K562 (cell line): Measurements from ENCODE around the gene SLC7A6OS. TPM values are rescaled to one million over a fixed set of nuclear protein-coding genes. Genes with fewer than 3 reads are reported as not detected.

ENCODE experiments used
- ATAC-seq: fragments of 200-7000 bp; cut with Tn5 transposase; 3 replicates; pipeline ENCODE4 v1.9.1; 2020; ENCODE audit warnings: moderate library complexity
- Bru-seq: library from RNA; stranded (reverse); fragments of 400-500 nt; gene quantifications from one replicate; lab custom pipeline; 2021; lab: Mats Ljungman, UMichigan
- BruChase-seq, 2 experiments: library from RNA; stranded (reverse); fragments of 400-500 nt; gene quantifications; one replicate each; lab custom pipeline; 2021; lab: Mats Ljungman, UMichigan
- BruUV-seq: library from RNA; stranded (reverse); fragments of 400-500 nt; replicated peaks from 2 replicates; lab custom pipeline; 2021; lab: Mats Ljungman, UMichigan
- CTCF ChIA-PET: fragments of 300-600 bp; formaldehyde crosslinking; extraction: SDS; loops from one replicate; lab custom pipeline; 2021; ENCODE audit warnings: low intra/inter-chr PET ratio; lab: Yijun Ruan, JAX
- POLR2A ChIA-PET: fragments of 300-600, 350-650 bp; sonication (Branson Sonifier 250); formaldehyde crosslinking; extraction: SDS; loops from one replicate; lab custom pipeline; 2021; ENCODE audit warnings: antibody characterized with exemption, inconsistent platforms; lab: Yijun Ruan, JAX
- DNase-seq, 4 experiments: peaks; one replicate each; pipeline versions ENCODE4 v3.0.0 to v3.0.0-alpha.2; 2011 to 2018; ENCODE audit warnings: low spot score in 3 of 4, mixed read lengths in 3 of 4; ENCODE audit errors: extremely low read depth in 1 of 4
- FAIRE-seq: peaks from 2 replicates; lab custom pipeline; 2011; peaks lifted over from hg19 to GRCh38; lab: Jason Lieb, UNC
- H2AFZ ChIP-seq: 2 replicates; pipeline ENCODE4 v1.6.0; 2011; ENCODE audit warnings: low read depth, low read length, control low read depth, inconsistent platforms
- H3K27ac ChIP-seq: fragments of 200-600 bp; 3 replicates; pipeline ENCODE4 v1.8.0; 2011; ENCODE audit warnings: low read depth, mild to moderate bottlenecking, control low read depth, inconsistent platforms, low read length, moderate library complexity, mixed read lengths; ENCODE audit errors: extremely low read depth
- H3K27me3 ChIP-seq, 2 experiments: fragments of 300-600 bp in 1 of 2; 2 replicates in 1 of 2; 3 replicates in 1 of 2; pipeline versions ENCODE4 v1.6.0 to v1.8.0; 2011; ENCODE audit warnings: inconsistent platforms in 2 of 2, low read length in 2 of 2, mild to moderate bottlenecking in 1 of 2, mixed read lengths in 1 of 2, moderate library complexity in 1 of 2; ENCODE audit not compliant: control insufficient read depth in 2 of 2, insufficient read depth in 2 of 2
- H3K36me3 ChIP-seq: fragments of 300-600 bp; 3 replicates; pipeline ENCODE4 v1.8.0; 2011; ENCODE audit warnings: mild to moderate bottlenecking, low read length, inconsistent platforms; ENCODE audit not compliant: control insufficient read depth, insufficient read depth
- H3K4me1 ChIP-seq, 2 experiments: fragments of 200-600 bp in 1 of 2; replicated peaks in 1 of 2; 2 replicates in 1 of 2; 3 replicates in 1 of 2; pipeline versions ENCODE4 v1.5.1 to v1.8.0; 2011; ENCODE audit warnings: inconsistent platforms in 2 of 2, low read length in 2 of 2, mild to moderate bottlenecking in 1 of 2, mixed read lengths in 1 of 2, moderate library complexity in 1 of 2; ENCODE audit not compliant: control insufficient read depth in 2 of 2, insufficient read depth in 2 of 2
- H3K4me2 ChIP-seq: 2 replicates; pipeline ENCODE4 v1.6.1; 2011; ENCODE audit warnings: low read length, control low read depth, inconsistent platforms, mixed read lengths; ENCODE audit not compliant: insufficient read depth
- H3K4me3 ChIP-seq: fragments of 200-600 bp; sonication (generic), shearing (Covaris generic); 2 replicates; pipeline ENCODE4 v1.5.1; 2016; ENCODE audit warnings: control low read depth, inconsistent platforms
- H3K79me2 ChIP-seq: fragments of 200-600 bp; 3 replicates; pipeline ENCODE4 v1.8.0; 2011; ENCODE audit warnings: low read length, inconsistent platforms; ENCODE audit not compliant: control insufficient read depth, insufficient read depth
- H3K9ac ChIP-seq, 2 experiments: 2 replicates each; pipeline versions ENCODE4 v1.6.0 to v1.6.1; 2011; ENCODE audit warnings: low read depth in 2 of 2, low read length in 2 of 2, control low read depth in 1 of 2, inconsistent platforms in 1 of 2, mild to moderate bottlenecking in 1 of 2, mixed read lengths in 1 of 2; ENCODE audit not compliant: insufficient read depth in 1 of 2
- H3K9me1 ChIP-seq: one replicate; pipeline ENCODE4 v1.6.0; 2011; ENCODE audit warnings: inconsistent platforms, mild to moderate bottlenecking, low read length, moderate library complexity; ENCODE audit not compliant: control insufficient read depth, insufficient read depth
- H3K9me3 ChIP-seq: replicated peaks from 2 replicates; pipeline ENCODE4 v1.5.1; 2011; ENCODE audit warnings: low read depth, low read length, inconsistent platforms; ENCODE audit not compliant: control insufficient read depth, insufficient read depth
- H4K20me1 ChIP-seq: replicated peaks from 2 replicates; pipeline ENCODE4 v1.6.1; 2011; ENCODE audit warnings: low read length, inconsistent platforms, mixed read lengths; ENCODE audit not compliant: control insufficient read depth, insufficient read depth
- CTBP1 ChIP-seq: fragments of 450-650 bp; IDR thresholded peaks from 2 replicates; pipeline ENCODE4 v1.6.1; 2016; ENCODE audit warnings: borderline replicate concordance
- EZH2 ChIP-seq: IDR thresholded peaks from 2 replicates; pipeline ENCODE4 v1.6.1; 2012; ENCODE audit warnings: low read depth, mild to moderate bottlenecking, inconsistent platforms, low read length, borderline replicate concordance
- HLTF ChIP-seq: fragments of 450-650 bp; IDR thresholded peaks from 2 replicates; pipeline ENCODE4 v1.6.1; 2016
- ZBTB1 ChIP-seq: sonication (generic); formaldehyde crosslinking; IDR thresholded peaks from 2 replicates; pipeline ENCODE4 v1.8.1; 2023; ENCODE audit warnings: missing genetic modification reagents, low read depth, mild to moderate bottlenecking, borderline replicate concordance
- ZKSCAN8 ChIP-seq: fragments of 200-800 bp; sonication (Bioruptor generic); IDR thresholded peaks from 2 replicates; pipeline ENCODE4 v1.6.1; 2016; ENCODE audit warnings: missing genetic modification characterization, missing compliant biosample characterization
- ZNF324 ChIP-seq: fragments of 250-450 bp; sonication (Bioruptor Pico); IDR thresholded peaks from 2 replicates; pipeline ENCODE4 v1.4.0; 2020; ENCODE audit warnings: mild to moderate bottlenecking
- ZNF644 ChIP-seq: fragments of 200-800 bp; sonication (Bioruptor generic); IDR thresholded peaks from 2 replicates; pipeline ENCODE4 v1.6.1; 2016; ENCODE audit warnings: low read depth, missing genetic modification characterization, missing compliant biosample characterization
- WGBS: fragments of 100-300 bp; shearing (Covaris generic); methylation state at CpG from one replicate; pipeline ENCODE4 v1.1.6; 2016; ENCODE audit warnings: low coverage, mixed read lengths; ENCODE audit not compliant: insufficient coverage; ENCODE audit errors: missing lambda C conversion rate; 5-methylcytosine and 5-hydroxymethylcytosine counted together
- in situ Hi-C: fragments of 300-500 bp; cut with MboI; formaldehyde crosslinking; loops from 4 replicates; pipeline ENCODE4 v1.15.0; 2018; ENCODE audit warnings: inconsistent platforms, mixed read lengths
- intact Hi-C: fragments of 100-400 bp; cut with micrococcal nuclease; formaldehyde crosslinking; loops from 2 replicates; pipeline ENCODE4 v1.14.2; 2022
- long read RNA-seq, 3 experiments: library from polyadenylated mRNA in 2 of 3; library from RNA in 1 of 3; unstranded in 2 of 3; stranded (forward) in 1 of 3; transcript quantifications; one replicate each; pipeline ENCODE4 v2.0.0, GENCODE V29; 2019 to 2022
- polyA minus RNA-seq, 3 experiments: library from RNA; depleted of rRNA, polyadenylated mRNA; stranded (reverse); fragments of >200 nt; gene quantifications; 2 replicates each; pipeline ENCODE4 v1.2.3, GENCODE V29; 2011
- polyA plus RNA-seq, 8 experiments: library from polyadenylated mRNA; depleted of rRNA in 4 of 8; stranded (reverse) in 5 of 8; unstranded in 3 of 8; fragments of >200 nt; fragmentation: Nextera tagmentation in 2 of 8; fragmentation: Illumina TruSeq in 1 of 8; extraction: Ambion mirVana in 2 of 8; extraction: Trizol in 1 of 8; gene quantifications; 2 replicates each; pipeline versions ENCODE4 v1.2.1 to v1.2.3, GENCODE V29; 2011 to 2014; ENCODE audit warnings: inconsistent platforms in 1 of 8, missing spikeins in 1 of 8
- total RNA-seq, 7 experiments: library from RNA; depleted of rRNA in 6 of 7; stranded (reverse); fragments of >200 nt in 6 of 7; fragmentation: Illumina TruSeq in 2 of 7; extraction: Trizol in 2 of 7; gene quantifications; 2 replicates each; pipeline versions ENCODE4 v1.2.1 to v1.2.3, GENCODE V29; 2011 to 2021; ENCODE audit warnings: low replicate concordance in 1 of 7
- TF ChIP-seq, protein P1 (sequence below): sonication (generic); formaldehyde crosslinking; IDR thresholded peaks from 2 replicates; pipeline ENCODE4 v1.8.0; 2023; ENCODE audit warnings: mild to moderate bottlenecking, missing genetic modification reagents
- TF ChIP-seq, protein P2 (sequence below): IDR thresholded peaks from 2 replicates; pipeline ENCODE4 v1.6.1; 2011; ENCODE audit warnings: borderline replicate concordance, low read depth, mild to moderate bottlenecking, moderate library complexity, low read length; ENCODE audit not compliant: insufficient read depth, poor library complexity, severe bottlenecking

Gene SLC7A6OS
- total RNA-seq (2011; cell fraction: chromatin; rRNA removed; ENCODE audit: low replicate concordance) = 26.2 and 38.5 TPM in 2 replicates
- 20.0 and 22.3 TPM in 2 replicates for total RNA-seq (2011; cell fraction: nucleolus; rRNA removed)
- 30.6 and 38.6 TPM in 2 replicates for total RNA-seq (2011; cell fraction: nucleoplasm; rRNA removed)
- total RNA-seq (2014; rRNA removed) = 16.5 and 18.7 TPM in 2 replicates
- 17.6 and 17.8 TPM in 2 replicates for total RNA-seq (2014; rRNA removed; fragmentation: Illumina TruSeq; extraction: Trizol)
- total RNA-seq (2015; rRNA removed; fragmentation: Illumina TruSeq; extraction: Trizol) = 21.1 and 23.6 TPM in 2 replicates
- 22.1 and 24.3 TPM in 2 replicates for total RNA-seq (2021)
- 14.0 and 17.2 TPM in 2 replicates for polyA plus RNA-seq (2011; rRNA removed)
- 7.5 and 8.8 TPM in 2 replicates for polyA plus RNA-seq (2011; cell fraction: cytosol; rRNA removed)
- polyA plus RNA-seq (2011; cell fraction: nucleus; rRNA removed) = 27.5 and 29.9 TPM in 2 replicates
- polyA plus RNA-seq (2012) = 11.1 and 12.5 TPM in 2 replicates
- polyA plus RNA-seq (2014; fragmentation: Illumina TruSeq; extraction: Trizol) = 16.6 and 18.7 TPM in 2 replicates
- 1 to 10 TPM; 2.7 to 4.5 TPM for polyA plus RNA-seq (2014; fragmentation: Nextera tagmentation; extraction: Ambion mirVana)
- 15.5 and 25.3 TPM in 2 replicates for polyA plus RNA-seq (2014; rRNA removed)
- 16.2 and 16.7 TPM in 2 replicates for polyA minus RNA-seq (2011; rRNA and poly(A)+ RNA removed)
- polyA minus RNA-seq (2011; cell fraction: cytosol; rRNA and poly(A)+ RNA removed) = 4.7 and 6.0 TPM in 2 replicates
- 12.8 and 18.1 TPM in 2 replicates for polyA minus RNA-seq (2011; cell fraction: nucleus; rRNA and poly(A)+ RNA removed)
- percentile 79 among the genes with signal in this experiment for Bru-seq, nascent RNA
- percentile 79 among the genes with signal in this experiment for BruChase-seq, experiment 1, labeled RNA remaining after a 2-hour chase
- percentile 78 among the genes with signal in this experiment for BruChase-seq, experiment 2, labeled RNA remaining after a 6-hour chase
- long read RNA-seq, experiment 1, full-length matches to known transcripts = 23 of 56 reads
- long read RNA-seq, experiment 1, partial matches to known transcripts = 5 of 56 reads
- long read RNA-seq, experiment 1, other reads (novel, unspliced or antisense) = 28 of 56 reads
- long read RNA-seq, experiment 2, full-length matches to known transcripts = 3 of 16 reads
- long read RNA-seq, experiment 2, partial matches to known transcripts = 4 of 16 reads
- long read RNA-seq, experiment 2, other reads (novel, unspliced or antisense) = 9 of 16 reads
- long read RNA-seq, experiment 3, full-length matches to known transcripts = 20 of 33 reads
- long read RNA-seq, experiment 3, partial matches to known transcripts = 6 of 33 reads
- long read RNA-seq, experiment 3, other reads (novel, unspliced or antisense) = 7 of 33 reads

- Histone ChIP-seq H3K9me3 (no peaks in the 10 kb centered on the region), H3K4me2 (peak within 1 kb of the TSS; percentile 94), H3K4me1 (peaks cover 14 to 28% of the 10 kb centered on the region in 2 experiments; a peak in 4 of 5 replicates), H3K79me2 (peaks cover 79% of the 10 kb centered on the region), H3K27me3 (no peaks in the 10 kb centered on the region), H3K27ac (peak within 1 kb of the TSS; percentile 79), H4K20me1 (no peaks in the 10 kb centered on the region), H3K9ac (peak within 1 kb of the TSS; percentile 78 to 94), H3K4me3 (peak within 1 kb of the TSS; percentile 81), H3K9me1 (no peaks in the 10 kb centered on the region), H3K36me3 (peaks cover 70% of the 10 kb centered on the region), H2AFZ (peak within 1 kb of the TSS; percentile 83)
- intact Hi-C loops (loop anchor here (1.0 kb wide), 1 partner anchor 46 kb away; no protein-coding TSS in a partner anchor), in situ Hi-C loops (loop anchor here (10.0 kb wide), 1 partner anchor 316 kb away; the partner anchor contains the start of gene DPEP2)
- WGBS = under 1% methylated on average over 53 of the region's 62 CpGs
- ChIA-PET POLR2A (interaction anchor here (0.5 to 1.7 kb wide), 19 partner anchors 9 to 190 kb away, joined by 3 to 17 read pairs (median 4); partner anchors contain the start of gene SLC7A6), CTCF (no interaction called here)
- DNase-seq (peak; percentile 92 to 96 (median 94)), ATAC-seq (peak; percentile 99), FAIRE-seq (peak; percentile 92)
- BruUV-seq = TSS peak; percentile 60
- TF ChIP-seq CTBP1 = peak; percentile 65; the same call in 1 of the 2 replicates
- TF ChIP-seq ZNF324 (CRISPR knock-in tag) = no peak; the same call in 1 of the 2 replicates
- TF ChIP-seq, protein P1, sequence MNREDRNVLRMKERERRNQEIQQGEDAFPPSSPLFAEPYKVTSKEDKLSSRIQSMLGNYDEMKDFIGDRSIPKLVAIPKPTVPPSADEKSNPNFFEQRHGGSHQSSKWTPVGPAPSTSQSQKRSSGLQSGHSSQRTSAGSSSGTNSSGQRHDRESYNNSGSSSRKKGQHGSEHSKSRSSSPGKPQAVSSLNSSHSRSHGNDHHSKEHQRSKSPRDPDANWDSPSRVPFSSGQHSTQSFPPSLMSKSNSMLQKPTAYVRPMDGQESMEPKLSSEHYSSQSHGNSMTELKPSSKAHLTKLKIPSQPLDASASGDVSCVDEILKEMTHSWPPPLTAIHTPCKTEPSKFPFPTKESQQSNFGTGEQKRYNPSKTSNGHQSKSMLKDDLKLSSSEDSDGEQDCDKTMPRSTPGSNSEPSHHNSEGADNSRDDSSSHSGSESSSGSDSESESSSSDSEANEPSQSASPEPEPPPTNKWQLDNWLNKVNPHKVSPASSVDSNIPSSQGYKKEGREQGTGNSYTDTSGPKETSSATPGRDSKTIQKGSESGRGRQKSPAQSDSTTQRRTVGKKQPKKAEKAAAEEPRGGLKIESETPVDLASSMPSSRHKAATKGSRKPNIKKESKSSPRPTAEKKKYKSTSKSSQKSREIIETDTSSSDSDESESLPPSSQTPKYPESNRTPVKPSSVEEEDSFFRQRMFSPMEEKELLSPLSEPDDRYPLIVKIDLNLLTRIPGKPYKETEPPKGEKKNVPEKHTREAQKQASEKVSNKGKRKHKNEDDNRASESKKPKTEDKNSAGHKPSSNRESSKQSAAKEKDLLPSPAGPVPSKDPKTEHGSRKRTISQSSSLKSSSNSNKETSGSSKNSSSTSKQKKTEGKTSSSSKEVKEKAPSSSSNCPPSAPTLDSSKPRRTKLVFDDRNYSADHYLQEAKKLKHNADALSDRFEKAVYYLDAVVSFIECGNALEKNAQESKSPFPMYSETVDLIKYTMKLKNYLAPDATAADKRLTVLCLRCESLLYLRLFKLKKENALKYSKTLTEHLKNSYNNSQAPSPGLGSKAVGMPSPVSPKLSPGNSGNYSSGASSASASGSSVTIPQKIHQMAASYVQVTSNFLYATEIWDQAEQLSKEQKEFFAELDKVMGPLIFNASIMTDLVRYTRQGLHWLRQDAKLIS = no peak; the same call in 1 of the 2 replicates
- TF ChIP-seq HLTF = no peak
- TF ChIP-seq EZH2 = no peak
- TF ChIP-seq ZKSCAN8 (CRISPR knock-in tag) = no peak
- TF ChIP-seq, protein P2, sequence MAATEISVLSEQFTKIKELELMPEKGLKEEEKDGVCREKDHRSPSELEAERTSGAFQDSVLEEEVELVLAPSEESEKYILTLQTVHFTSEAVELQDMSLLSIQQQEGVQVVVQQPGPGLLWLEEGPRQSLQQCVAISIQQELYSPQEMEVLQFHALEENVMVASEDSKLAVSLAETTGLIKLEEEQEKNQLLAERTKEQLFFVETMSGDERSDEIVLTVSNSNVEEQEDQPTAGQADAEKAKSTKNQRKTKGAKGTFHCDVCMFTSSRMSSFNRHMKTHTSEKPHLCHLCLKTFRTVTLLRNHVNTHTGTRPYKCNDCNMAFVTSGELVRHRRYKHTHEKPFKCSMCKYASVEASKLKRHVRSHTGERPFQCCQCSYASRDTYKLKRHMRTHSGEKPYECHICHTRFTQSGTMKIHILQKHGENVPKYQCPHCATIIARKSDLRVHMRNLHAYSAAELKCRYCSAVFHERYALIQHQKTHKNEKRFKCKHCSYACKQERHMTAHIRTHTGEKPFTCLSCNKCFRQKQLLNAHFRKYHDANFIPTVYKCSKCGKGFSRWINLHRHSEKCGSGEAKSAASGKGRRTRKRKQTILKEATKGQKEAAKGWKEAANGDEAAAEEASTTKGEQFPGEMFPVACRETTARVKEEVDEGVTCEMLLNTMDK = no peak
- TF ChIP-seq ZBTB1 (CRISPR knock-in tag) = peak; percentile 81; the same call in 1 of the 2 replicates
- no peak for TF ChIP-seq ZNF644 (tag)
Observed at GRCh38 chr16:68310774-68311511, at the start of gene SLC7A6OS, which contains the start of gene PRMT7. Gene SLC7A6OS, minus strand, starts transcription at chr16:68310946. Its CDS starts 20 bp downstream, at chr16:68310926. Gene PRMT7, plus strand, starts transcription at chr16:68311019. Its CDS starts 4,961 bp downstream, at chr16:68315980.
